K562 (cell line): Measurements from ENCODE around the gene CITED2. TPM values are rescaled to one million over a fixed set of nuclear protein-coding genes. Genes with fewer than 3 reads are reported as not detected.
A peak's percentile ranks its signal among the peaks of the same experiment; 100 is the strongest.

Source experiments
- ATAC-seq: fragments of 200-7000 bp; cut with Tn5 transposase; 3 replicates; pipeline ENCODE4 v1.9.1; 2020; ENCODE audit warnings: moderate library complexity
- BruUV-seq: library from RNA; stranded (reverse); fragments of 400-500 nt; replicated peaks from 2 replicates; lab custom pipeline; 2021; lab: Mats Ljungman, UMichigan
- CTCF ChIA-PET: fragments of 300-600 bp; formaldehyde crosslinking; extraction: SDS; loops from one replicate; lab custom pipeline; 2021; ENCODE audit warnings: low intra/inter-chr PET ratio; lab: Yijun Ruan, JAX
- POLR2A ChIA-PET: fragments of 300-600, 350-650 bp; sonication (Branson Sonifier 250); formaldehyde crosslinking; extraction: SDS; loops from one replicate; lab custom pipeline; 2021; ENCODE audit warnings: antibody characterized with exemption, inconsistent platforms; lab: Yijun Ruan, JAX
- DNase-seq, 4 experiments: peaks; one replicate each; pipeline versions ENCODE4 v3.0.0 to v3.0.0-alpha.2; 2011 to 2018; ENCODE audit warnings: low spot score in 3 of 4, mixed read lengths in 3 of 4; ENCODE audit errors: extremely low read depth in 1 of 4
- FAIRE-seq: peaks from 2 replicates; lab custom pipeline; 2011; peaks lifted over from hg19 to GRCh38; lab: Jason Lieb, UNC
- H2AFZ ChIP-seq: 2 replicates; pipeline ENCODE4 v1.6.0; 2011; ENCODE audit warnings: low read depth, low read length, control low read depth, inconsistent platforms
- H3K27ac ChIP-seq: fragments of 200-600 bp; 3 replicates; pipeline ENCODE4 v1.8.0; 2011; ENCODE audit warnings: low read depth, mild to moderate bottlenecking, control low read depth, inconsistent platforms, low read length, moderate library complexity, mixed read lengths; ENCODE audit errors: extremely low read depth
- H3K27me3 ChIP-seq, 2 experiments: fragments of 300-600 bp in 1 of 2; 2 replicates in 1 of 2; 3 replicates in 1 of 2; pipeline versions ENCODE4 v1.6.0 to v1.8.0; 2011; ENCODE audit warnings: inconsistent platforms in 2 of 2, low read length in 2 of 2, mild to moderate bottlenecking in 1 of 2, mixed read lengths in 1 of 2, moderate library complexity in 1 of 2; ENCODE audit not compliant: control insufficient read depth in 2 of 2, insufficient read depth in 2 of 2
- H3K36me3 ChIP-seq: fragments of 300-600 bp; 3 replicates; pipeline ENCODE4 v1.8.0; 2011; ENCODE audit warnings: mild to moderate bottlenecking, low read length, inconsistent platforms; ENCODE audit not compliant: control insufficient read depth, insufficient read depth
- H3K4me1 ChIP-seq, 2 experiments: fragments of 200-600 bp in 1 of 2; replicated peaks in 1 of 2; 2 replicates in 1 of 2; 3 replicates in 1 of 2; pipeline versions ENCODE4 v1.5.1 to v1.8.0; 2011; ENCODE audit warnings: inconsistent platforms in 2 of 2, low read length in 2 of 2, mild to moderate bottlenecking in 1 of 2, mixed read lengths in 1 of 2, moderate library complexity in 1 of 2; ENCODE audit not compliant: control insufficient read depth in 2 of 2, insufficient read depth in 2 of 2
- H3K4me2 ChIP-seq: 2 replicates; pipeline ENCODE4 v1.6.1; 2011; ENCODE audit warnings: low read length, control low read depth, inconsistent platforms, mixed read lengths; ENCODE audit not compliant: insufficient read depth
- H3K4me3 ChIP-seq: fragments of 200-600 bp; sonication (generic), shearing (Covaris generic); 2 replicates; pipeline ENCODE4 v1.5.1; 2016; ENCODE audit warnings: control low read depth, inconsistent platforms
- H3K79me2 ChIP-seq: fragments of 200-600 bp; 3 replicates; pipeline ENCODE4 v1.8.0; 2011; ENCODE audit warnings: low read length, inconsistent platforms; ENCODE audit not compliant: control insufficient read depth, insufficient read depth
- H3K9ac ChIP-seq, 2 experiments: 2 replicates each; pipeline versions ENCODE4 v1.6.0 to v1.6.1; 2011; ENCODE audit warnings: low read depth in 2 of 2, low read length in 2 of 2, control low read depth in 1 of 2, inconsistent platforms in 1 of 2, mild to moderate bottlenecking in 1 of 2, mixed read lengths in 1 of 2; ENCODE audit not compliant: insufficient read depth in 1 of 2
- H3K9me1 ChIP-seq: one replicate; pipeline ENCODE4 v1.6.0; 2011; ENCODE audit warnings: inconsistent platforms, mild to moderate bottlenecking, low read length, moderate library complexity; ENCODE audit not compliant: control insufficient read depth, insufficient read depth
- H3K9me3 ChIP-seq: replicated peaks from 2 replicates; pipeline ENCODE4 v1.5.1; 2011; ENCODE audit warnings: low read depth, low read length, inconsistent platforms; ENCODE audit not compliant: control insufficient read depth, insufficient read depth
- H4K20me1 ChIP-seq: replicated peaks from 2 replicates; pipeline ENCODE4 v1.6.1; 2011; ENCODE audit warnings: low read length, inconsistent platforms, mixed read lengths; ENCODE audit not compliant: control insufficient read depth, insufficient read depth
- DEAF1 ChIP-seq: fragments of 450-650 bp; formaldehyde crosslinking; IDR thresholded peaks from 2 replicates; pipeline ENCODE4 v1.4.0; 2020; ENCODE audit warnings: mild to moderate bottlenecking, moderate library complexity
- DIDO1 ChIP-seq: fragments of 450-650 bp; IDR thresholded peaks from 2 replicates; pipeline ENCODE4 v1.6.1; 2016; ENCODE audit warnings: low read depth, missing biosample characterization, missing genetic modification characterization
- ID3 ChIP-seq, 2 experiments: fragments of 250-450 bp in 1 of 2; fragments of 450-650 bp in 1 of 2; sonication (Bioruptor Pico) in 1 of 2; IDR thresholded peaks; 2 replicates each; pipeline versions ENCODE4 v1.6.1 to v1.8.0; 2016 to 2021; ENCODE audit warnings: mild to moderate bottlenecking in 2 of 2, moderate library complexity in 2 of 2, missing compliant biosample characterization in 1 of 2, missing genetic modification characterization in 1 of 2
- MCM3 ChIP-seq: fragments of 450-650 bp; IDR thresholded peaks from 2 replicates; pipeline ENCODE4 v1.6.1; 2016
- MEIS2 ChIP-seq: fragments of 450-650 bp; IDR thresholded peaks from 2 replicates; pipeline ENCODE4 v1.6.1; 2014; ENCODE audit warnings: mild to moderate bottlenecking; ENCODE audit not compliant: partially characterized antibody
- MTF1 ChIP-seq: fragments of 250-450 bp; sonication (Bioruptor Pico); IDR thresholded peaks from 2 replicates; pipeline ENCODE4 v1.9.0; 2021; ENCODE audit warnings: moderate library complexity, mild to moderate bottlenecking, inconsistent platforms, borderline replicate concordance
- TSC22D4 ChIP-seq: fragments of 450-650 bp; IDR thresholded peaks from 2 replicates; pipeline ENCODE4 v1.6.1; 2016; ENCODE audit warnings: missing genetic modification characterization, missing biosample characterization, control low read depth
- WGBS: fragments of 100-300 bp; shearing (Covaris generic); methylation state at CpG from one replicate; pipeline ENCODE4 v1.1.6; 2016; ENCODE audit warnings: low coverage, mixed read lengths; ENCODE audit not compliant: insufficient coverage; ENCODE audit errors: missing lambda C conversion rate; 5-methylcytosine and 5-hydroxymethylcytosine counted together
- in situ Hi-C: fragments of 300-500 bp; cut with MboI; formaldehyde crosslinking; loops from 4 replicates; pipeline ENCODE4 v1.15.0; 2018; ENCODE audit warnings: inconsistent platforms, mixed read lengths
- intact Hi-C: fragments of 100-400 bp; cut with micrococcal nuclease; formaldehyde crosslinking; loops from 2 replicates; pipeline ENCODE4 v1.14.2; 2022
- polyA plus RNA-seq, 8 experiments: library from polyadenylated mRNA; depleted of rRNA in 4 of 8; stranded (reverse) in 5 of 8; unstranded in 3 of 8; fragments of >200 nt; fragmentation: Nextera tagmentation in 2 of 8; fragmentation: Illumina TruSeq in 1 of 8; extraction: Ambion mirVana in 2 of 8; extraction: Trizol in 1 of 8; gene quantifications; 2 replicates each; pipeline versions ENCODE4 v1.2.1 to v1.2.3, GENCODE V29; 2011 to 2014; ENCODE audit warnings: inconsistent platforms in 1 of 8, missing spikeins in 1 of 8
- total RNA-seq, 7 experiments: library from RNA; depleted of rRNA in 6 of 7; stranded (reverse); fragments of >200 nt in 6 of 7; fragmentation: Illumina TruSeq in 2 of 7; extraction: Trizol in 2 of 7; gene quantifications; 2 replicates each; pipeline versions ENCODE4 v1.2.1 to v1.2.3, GENCODE V29; 2011 to 2021; ENCODE audit warnings: low replicate concordance in 1 of 7

Gene CITED2
- total and polyA plus RNA-seq, 9 of the 15 experiments (the other 6 are each of a cell fraction or from before 2014, with no cell fraction given): 0.21 to 86.1 (median 17.5) TPM

- Histone ChIP-seq H3K4me3 (no peak overlapping the region), H3K27ac (no peak overlapping the region), H3K9me3 (no peaks in the 10 kb centered on the region), H3K9ac (no peak overlapping the region), H2AFZ (no peak overlapping the region), H3K9me1 (no peaks in the 10 kb centered on the region), H3K79me2 (no peaks in the 10 kb centered on the region), H3K27me3 (peaks cover 20 to 26% of the 10 kb centered on the region in 2 experiments), H4K20me1 (no peaks in the 10 kb centered on the region), H3K36me3 (no peaks in the 10 kb centered on the region), H3K4me1 (no peaks in the 10 kb centered on the region), H3K4me2 (no peak overlapping the region)
- CTCF ChIA-PET: no interaction called here
- POLR2A ChIA-PET: interaction anchor here (1.3 kb wide), 1 partner anchor 17 kb away, joined by 3 read pairs; no protein-coding TSS in a partner anchor
- TF ChIP-seq MCM3: no peak
- no peak for TF ChIP-seq MTF1 (CRISPR knock-in tag)
- no peak for TF ChIP-seq DEAF1 (CRISPR knock-in tag)
- no peak for TF ChIP-seq ID3 (CRISPR knock-in tag; IDR thresholded peaks at IDR 0.05)
- no peak for TF ChIP-seq ID3 (tag; IDR thresholded peaks at IDR 0.05)
- TF ChIP-seq DIDO1 (tag): no peak
- no peak for TF ChIP-seq TSC22D4
- peak; percentile 23 for TF ChIP-seq MEIS2
- 1% methylated on average over 5 of the region's 5 CpGs for WGBS
- BruUV-seq: no TSS peak
- ATAC-seq (peak; percentile 45; the same call in 1 of the 3 replicates), FAIRE-seq (no peak), DNase-seq (no peak)
- intact Hi-C loops: no loop called here
- in situ Hi-C loops: loop anchor here (10.0 kb wide), 1 partner anchor 225 kb away; no protein-coding TSS in a partner anchor
Observed at GRCh38 chr6:139349464-139350020, 24.9 kb downstream of the CITED2 start.
